Vagina (tissue), 2 donors: ENCODE results near the gene FREM2.

Experiments
- CTCF ChIP-seq, 3 experiments: fragments of 450-650 bp in 2 of 3; fragments of 200-600 bp in 1 of 3; sonication (generic) in 1 of 3; IDR thresholded peaks; one replicate each; pipeline ENCODE4 v1.5.1; 2017 to 2019; ENCODE audit warnings: antibody characterized with exemption in 3 of 3, mild to moderate bottlenecking in 2 of 3, moderate library complexity in 2 of 3
- POLR2A ChIP-seq, 2 donors: fragments of 450-650 bp; IDR thresholded peaks; one replicate each; pipeline ENCODE4 v1.6.1; 2017; ENCODE audit warnings: antibody characterized with exemption in 2 of 2, mild to moderate bottlenecking in 2 of 2, moderate library complexity in 2 of 2

GRCh38 chr13:38785490-38785889, 98.6 kb downstream of the FREM2 start:
- TF ChIP-seq POLR2A (IDR thresholded peaks at IDR 0.05) (no peak), CTCF (IDR thresholded peaks at IDR 0.05) (no peak)
